HG03432 (cell line): ENCODE results near the gene SOBP.

Experiments
- ATAC-seq: cut with Tn5 transposase; IDR thresholded peaks from one replicate; pipeline ENCODE4 v1.9.1; 2021; ENCODE audit warnings: mild to moderate bottlenecking, moderate library complexity; ENCODE audit not compliant: unreplicated experiment

Gene SOBP

GRCh38 chr6:107674995-107675738, 185.2 kb downstream of the SOBP start:
- peak; percentile 91 for ATAC-seq

GRCh38 chr6:107676042-107676441, 186.1 kb downstream of the SOBP start:
- ATAC-seq, result no peak

- ATAC-seq, result no peak
Measured at GRCh38 chr6:107677399-107677798, 187.5 kb downstream of the SOBP start.

GRCh38 chr6:107679457-107679856, 189.5 kb downstream of the SOBP start:
- ATAC-seq, result no peak

- ATAC-seq, result no peak
Measured at GRCh38 chr6:107682721-107683120, 192.8 kb downstream of the SOBP start.

- no peak for ATAC-seq
Measured at GRCh38 chr6:107683183-107683582, 193.3 kb downstream of the SOBP start.

- no peak for ATAC-seq
Measured at GRCh38 chr6:107684996-107685395, 195.1 kb downstream of the SOBP start.

- no peak for ATAC-seq
Measured at GRCh38 chr6:107689190-107689589, 199.3 kb downstream of the SOBP start.

GRCh38 chr6:107689951-107690642, 200.2 kb downstream of the SOBP start:
- ATAC-seq, result no peak

GRCh38 chr6:107690643-107691061, 200.7 kb downstream of the SOBP start:
- no peak for ATAC-seq

GRCh38 chr6:107691062-107691751, 201.3 kb downstream of the SOBP start:
- no peak for ATAC-seq

- ATAC-seq, result no peak
Measured at GRCh38 chr6:107692351-107692750, 202.4 kb downstream of the SOBP start.

- no peak for ATAC-seq
Measured at GRCh38 chr6:107695061-107695720, 205.3 kb downstream of the SOBP start.

GRCh38 chr6:107697682-107698081, 207.8 kb downstream of the SOBP start:
- no peak for ATAC-seq

- ATAC-seq, result no peak
Measured at GRCh38 chr6:107698146-107698545, 208.2 kb downstream of the SOBP start.

GRCh38 chr6:107699254-107699653, 209.3 kb downstream of the SOBP start:
- ATAC-seq, result no peak

GRCh38 chr6:107699697-107700325, 209.9 kb downstream of the SOBP start:
- ATAC-seq, result no peak

- ATAC-seq, result no peak
Measured at GRCh38 chr6:107703606-107704005, 213.7 kb downstream of the SOBP start.

GRCh38 chr6:107704347-107705013, 214.6 kb downstream of the SOBP start:
- ATAC-seq, result no peak

GRCh38 chr6:107706516-107707115, 216.7 kb downstream of the SOBP start:
- ATAC-seq, result no peak
